H1 (cell line): Measurements from ENCODE around the gene FAM131C. TPM values are rescaled to one million over a fixed set of nuclear protein-coding genes. Genes with fewer than 3 reads are reported as not detected.
"Not testable (repeated sequence)": the region's sequence is repeated elsewhere in the genome, so short reads cannot be mapped to it uniquely, and the experiment has no call there.

ENCODE experiments used
- CTCF ChIA-PET: fragments of 300-600 bp; sonication (Branson Sonifier 250); formaldehyde crosslinking; loops from one replicate; lab custom pipeline; 2021; ENCODE audit not compliant: partially characterized antibody; lab: Charles Lee
- POLR2A ChIA-PET: fragments of 300-600 bp; sonication (Branson Sonifier 250); formaldehyde crosslinking; loops from one replicate; lab custom pipeline; 2021; ENCODE audit warnings: inconsistent platforms; ENCODE audit not compliant: partially characterized antibody; lab: Charles Lee
- DNase-seq, 2 experiments: peaks; one replicate each; pipeline versions ENCODE4 v3.0.0 to v3.0.0-alpha.2; 2010 to 2022; ENCODE audit warnings: low spot score in 2 of 2, low read depth in 1 of 2, mixed read lengths in 1 of 2
- FAIRE-seq: peaks from 2 replicates; lab custom pipeline; 2011; peaks lifted over from hg19 to GRCh38; lab: Jason Lieb, UNC
- H2AFZ ChIP-seq: 2 replicates; pipeline ENCODE4 v1.8.1; 2012; ENCODE audit warnings: low read length, inconsistent platforms
- H2AK5ac ChIP-seq: 2 replicates; pipeline ENCODE4 v1.6.1; 2013; ENCODE audit warnings: low read depth, low read length
- H2BK120ac ChIP-seq: replicated peaks from 2 replicates; pipeline ENCODE3; 2013; ENCODE audit warnings: low read depth, low read length, inconsistent platforms
- H2BK12ac ChIP-seq: 2 replicates; pipeline ENCODE4 v1.6.1; 2013; ENCODE audit warnings: low read depth, low read length
- H2BK15ac ChIP-seq: 2 replicates; pipeline ENCODE4 v1.6.1; 2013; ENCODE audit warnings: low read length
- H2BK20ac ChIP-seq: 2 replicates; pipeline ENCODE4 v1.6.1; 2013; ENCODE audit warnings: low read length
- H2BK5ac ChIP-seq: 2 replicates; pipeline ENCODE4 v1.6.1; 2013; ENCODE audit warnings: low read depth, low read length
- H3K14ac ChIP-seq: 2 replicates; pipeline ENCODE4 v1.6.1; 2013; ENCODE audit warnings: inconsistent platforms; ENCODE audit not compliant: insufficient read length
- H3K18ac ChIP-seq: 2 replicates; pipeline ENCODE4 v1.6.1; 2013; ENCODE audit warnings: low read length; ENCODE audit errors: extremely low read depth
- H3K23ac ChIP-seq: 2 replicates; pipeline ENCODE4 v1.6.1; 2013; ENCODE audit warnings: inconsistent platforms; ENCODE audit not compliant: insufficient read length
- H3K23me2 ChIP-seq: 2 replicates; pipeline ENCODE4 v1.6.1; 2013; ENCODE audit warnings: low read depth, low read length
- H3K27ac ChIP-seq: 2 replicates; pipeline ENCODE4 v1.6.1; 2011; ENCODE audit warnings: low read depth, low read length, inconsistent platforms
- H3K27me3 ChIP-seq, 4 experiments: replicated peaks in 1 of 4; 1 replicate in 1 of 4; 2 replicates in 3 of 4; pipeline versions ENCODE4 v1.6.1 to v1.8.1; 2011 to 2013; ENCODE audit warnings: low read length in 3 of 4, mild to moderate bottlenecking in 3 of 4, inconsistent platforms in 2 of 4, mixed read lengths in 2 of 4, moderate library complexity in 1 of 4; ENCODE audit not compliant: control insufficient read depth in 3 of 4, insufficient read depth in 3 of 4; ENCODE audit errors: extremely low read depth in 1 of 4
- H3K36me3 ChIP-seq, 4 experiments: 2 replicates each; pipeline versions ENCODE4 v1.6.1 to v1.8.1; 2011 to 2013; ENCODE audit warnings: mild to moderate bottlenecking in 4 of 4, low read length in 3 of 4, moderate library complexity in 2 of 4, control low read depth in 1 of 4, inconsistent platforms in 1 of 4; ENCODE audit not compliant: insufficient read depth in 4 of 4, control insufficient read depth in 2 of 4
- H3K4ac ChIP-seq: replicated peaks from 2 replicates; pipeline ENCODE3; 2013; ENCODE audit warnings: low read length, low read depth, mixed read lengths, inconsistent platforms; ENCODE audit not compliant: insufficient read length
- H3K4me1 ChIP-seq, 4 experiments: replicated peaks in 1 of 4; 1 replicate in 1 of 4; 2 replicates in 3 of 4; pipeline versions ENCODE4 v1.6.1 to v1.8.1; 2011 to 2013; ENCODE audit warnings: low read length in 3 of 4, inconsistent platforms in 2 of 4, mixed read lengths in 1 of 4; ENCODE audit not compliant: insufficient read depth in 4 of 4, control insufficient read depth in 3 of 4
- H3K4me2 ChIP-seq, 2 experiments: 2 replicates each; pipeline versions ENCODE4 v1.6.1 to v1.8.1; 2011 to 2013; ENCODE audit warnings: low read depth in 2 of 2, low read length in 2 of 2, control low read depth in 1 of 2, inconsistent platforms in 1 of 2, mild to moderate bottlenecking in 1 of 2; ENCODE audit not compliant: insufficient read depth in 1 of 2
- H3K4me3 ChIP-seq, 4 experiments: fragments of 200-600, 300-600 bp in 1 of 4; sonication (generic), shearing (Covaris generic), sonication (Bioruptor Twin) in 1 of 4; 2 replicates each; pipeline versions ENCODE4 v1.5.1 to v1.8.1; 2011 to 2016; ENCODE audit warnings: low read length in 4 of 4, low read depth in 3 of 4, control low read depth in 2 of 4, inconsistent platforms in 2 of 4, mild to moderate bottlenecking in 2 of 4, mixed read lengths in 1 of 4, moderate library complexity in 1 of 4; ENCODE audit not compliant: insufficient read depth in 2 of 4; ENCODE audit errors: extremely low read depth in 1 of 4
- H3K56ac ChIP-seq: replicated peaks from 2 replicates; pipeline ENCODE3; 2013; ENCODE audit warnings: low read depth, mild to moderate bottlenecking, mixed read lengths, low read length, inconsistent platforms; ENCODE audit not compliant: insufficient read length
- H3K79me1 ChIP-seq: 2 replicates; pipeline ENCODE4 v1.6.1; 2013; ENCODE audit warnings: low read depth, low read length, control low read depth
- H3K79me2 ChIP-seq, 2 experiments: 2 replicates each; pipeline versions ENCODE4 v1.6.1 to v1.8.1; 2012 to 2013; ENCODE audit warnings: low read length in 2 of 2, mild to moderate bottlenecking in 2 of 2, inconsistent platforms in 1 of 2; ENCODE audit not compliant: insufficient read depth in 2 of 2, control insufficient read depth in 1 of 2
- H3K9ac ChIP-seq, 4 experiments: replicated peaks in 1 of 4; 1 replicate in 1 of 4; 2 replicates in 3 of 4; pipeline versions ENCODE4 v1.6.1 to v1.8.1; 2011 to 2013; ENCODE audit warnings: low read depth in 3 of 4, low read length in 3 of 4, control low read depth in 2 of 4, mild to moderate bottlenecking in 2 of 4, moderate library complexity in 2 of 4, inconsistent platforms in 1 of 4; ENCODE audit errors: extremely low read depth in 1 of 4
- H3K9me3 ChIP-seq, 2 experiments: 2 replicates each; pipeline versions ENCODE4 v1.6.1 to v1.8.1; 2012 to 2013; ENCODE audit warnings: mild to moderate bottlenecking in 2 of 2, moderate library complexity in 2 of 2, control low read depth in 1 of 2, inconsistent platforms in 1 of 2, low read depth in 1 of 2, low read length in 1 of 2, mixed read lengths in 1 of 2; ENCODE audit not compliant: insufficient read depth in 2 of 2
- H4K20me1 ChIP-seq, 2 experiments: replicated peaks in 1 of 2; 2 replicates each; pipeline versions ENCODE3 to v1.8.1; 2011 to 2013; ENCODE audit warnings: inconsistent platforms in 2 of 2, low read length in 2 of 2, mild to moderate bottlenecking in 1 of 2; ENCODE audit not compliant: insufficient read depth in 2 of 2, control insufficient read depth in 1 of 2
- H4K5ac ChIP-seq: 2 replicates; pipeline ENCODE4 v1.6.1; 2013; ENCODE audit warnings: low read length, low read depth, mixed read lengths, inconsistent platforms; ENCODE audit not compliant: insufficient read length
- H4K8ac ChIP-seq: 2 replicates; pipeline ENCODE4 v1.8.0; 2013; ENCODE audit warnings: mild to moderate bottlenecking, moderate library complexity, low read length, inconsistent platforms; ENCODE audit not compliant: insufficient read depth; ENCODE audit errors: extremely low read depth
- H4K91ac ChIP-seq: replicated peaks from 2 replicates; pipeline ENCODE3; 2013; ENCODE audit warnings: low read length, mixed read lengths, inconsistent platforms; ENCODE audit not compliant: insufficient read length
- CTCF ChIP-seq, 3 experiments: IDR thresholded peaks; 1 replicate in 2 of 3; 2 replicates in 1 of 3; pipeline versions ENCODE4 v1.5.1 to v1.6.1; 2011; ENCODE audit warnings: low read length in 3 of 3, mild to moderate bottlenecking in 3 of 3, inconsistent platforms in 2 of 3, low read depth in 1 of 3, moderate library complexity in 1 of 3; ENCODE audit not compliant: insufficient read depth in 1 of 3; ENCODE audit errors: control extremely low read depth in 1 of 3
- MAX ChIP-seq: IDR thresholded peaks from 2 replicates; pipeline ENCODE4 v1.6.1; 2012; ENCODE audit warnings: inconsistent platforms
- RAD21 ChIP-seq, 2 experiments: IDR thresholded peaks in 1 of 2; conservative IDR thresholded peaks in 1 of 2; 2 replicates each; pipeline ENCODE4 v1.6.1; 2011; ENCODE audit warnings: low read depth in 2 of 2, low read length in 2 of 2, improper control_type of control experiment in 1 of 2, inconsistent platforms in 1 of 2, mild to moderate bottlenecking in 1 of 2, moderate library complexity in 1 of 2
- RBBP5 ChIP-seq: IDR thresholded peaks from 2 replicates; pipeline ENCODE4 v1.7.1; 2012; ENCODE audit warnings: low read depth, mild to moderate bottlenecking, inconsistent platforms, low read length, moderate library complexity, borderline replicate concordance
- WGBS, 2 experiments: shearing (Covaris generic) in 1 of 2; methylation state at CpG; one replicate each; pipeline versions ENCODE4 v1.1.6 to v1.1.7; 2013 to 2015; ENCODE audit warnings: low lambda C conversion rate in 2 of 2, mixed read lengths in 2 of 2, inconsistent platforms in 1 of 2, low coverage in 1 of 2, missing lambda C conversion rate in 1 of 2; ENCODE audit not compliant: insufficient replicate concordance in 2 of 2, insufficient coverage in 1 of 2, insufficient read length in 1 of 2; ENCODE audit errors: extremely low coverage in 1 of 2, missing lambda C conversion rate in 1 of 2; 5-methylcytosine and 5-hydroxymethylcytosine counted together
- polyA plus RNA-seq, 7 experiments: library from polyadenylated mRNA; depleted of rRNA in 3 of 7; stranded (reverse) in 5 of 7; unstranded in 2 of 7; fragments of >200 nt in 5 of 7; fragments of 200-250 nt in 2 of 7; gene quantifications; 1 replicate in 5 of 7; 2 replicates in 1 of 7; 4 replicates in 1 of 7; pipeline versions ENCODE4 v1.2.1 to v1.2.3, GENCODE V29; 2011 to 2013; ENCODE audit warnings: missing spikeins in 2 of 7, mixed read lengths in 2 of 7
- total RNA-seq: library from RNA; stranded (reverse); fragmentation: NEBNext Ultra II Directional; extraction: Animal tissue kit (Norgen Biotek cat#: 25700); gene quantifications from 2 replicates; pipeline ENCODE4 v1.2.1, GENCODE V29; 2021

Gene FAM131C
- total and polyA plus RNA-seq, 2 of the 8 experiments (the other 6 are each of a cell fraction or from before 2014, with no cell fraction given): 0.73 to 0.78 TPM

- H3K36me3 ChIP-seq, H3K9ac ChIP-seq, H3K79me2 ChIP-seq, H3K9me3 ChIP-seq, H3K18ac ChIP-seq, H2BK120ac ChIP-seq, H3K27me3 ChIP-seq, H3K4ac ChIP-seq, H2BK12ac ChIP-seq, H2BK5ac ChIP-seq, H4K8ac ChIP-seq, FAIRE-seq, H3K27ac ChIP-seq, H3K23me2 ChIP-seq, H3K14ac ChIP-seq, H4K20me1 ChIP-seq, H3K56ac ChIP-seq, DNase-seq, H4K91ac ChIP-seq, H3K23ac ChIP-seq, H2AK5ac ChIP-seq, H2BK20ac ChIP-seq, H2AFZ ChIP-seq, H4K5ac ChIP-seq, H3K79me1 ChIP-seq: not testable (repeated sequence)
- H3K4me3 ChIP-seq: peak overlapping the region in 3 of 4 experiments; percentile 10 to 54 (median 24); a peak in 4 of 8 replicates
- H2BK15ac ChIP-seq: 0 out of 2 replicates have a peak overlapping the region, but pooled peaks have one; percentile 29
- 0 out of 2 replicates have a peak, but pooled peaks have one; percentile 8 for TF ChIP-seq RBBP5
- peak; percentile 29 to 31; a peak in 2 of 4 replicates for TF ChIP-seq RAD21 (IDR thresholded peaks at IDR 0.05 in 1 of 2, conservative IDR thresholded peaks at IDR 0.05 in 1 of 2; ENCODE audit: low read depth in 2 of 2, low read length in 2 of 2)
- 0 out of 2 replicates have a peak, but pooled peaks have one; percentile 14 for TF ChIP-seq MAX
- peak in 1 of 3 experiments; percentile 5; a peak in 1 of 4 replicates for TF ChIP-seq CTCF (IDR thresholded peaks at IDR 0.05; ENCODE audit: control extremely low read depth in 1 of 3, insufficient read depth in 1 of 3, low read depth in 1 of 3, low read length in 3 of 3)
- CTCF ChIA-PET: interaction anchor here (0.7 to 2.2 kb wide), 8 partner anchors 9 to 56 kb away, joined by 3 to 12 read pairs (median 6); partner anchors contain the start of gene HSPB7
- peak overlapping the region; percentile 73 to 75 for H3K4me2 ChIP-seq
- H3K4me1 ChIP-seq: peaks cover 0 to 12% (median 8%) of the 10 kb centered on the region in 4 experiments; a peak in 6 of 7 replicates
- 10% methylated on average over 2 of the region's 10 CpGs; no CpG with 5 or more reads in 1 of the 2 experiments for WGBS, 2 experiments
- POLR2A ChIA-PET: interaction anchor here (1.3 to 2.6 kb wide), 3 partner anchors 9 to 50 kb away, joined by 3 to 13 read pairs (median 5); partner anchors contain the start of gene ZBTB17
Observed at GRCh38 chr1:16026302-16026701, 47.1 kb downstream of the FAM131C start.
